ENCODE measurements around the gene RBM4B. TPM values are rescaled to one million over a fixed set of nuclear protein-coding genes. Genes with fewer than 3 reads are reported as not detected.
"Not testable (repeated sequence)": the region's sequence is repeated elsewhere in the genome, so short reads cannot be mapped to it uniquely, and the experiment has no call there.

The RBM4B gene, protein sequence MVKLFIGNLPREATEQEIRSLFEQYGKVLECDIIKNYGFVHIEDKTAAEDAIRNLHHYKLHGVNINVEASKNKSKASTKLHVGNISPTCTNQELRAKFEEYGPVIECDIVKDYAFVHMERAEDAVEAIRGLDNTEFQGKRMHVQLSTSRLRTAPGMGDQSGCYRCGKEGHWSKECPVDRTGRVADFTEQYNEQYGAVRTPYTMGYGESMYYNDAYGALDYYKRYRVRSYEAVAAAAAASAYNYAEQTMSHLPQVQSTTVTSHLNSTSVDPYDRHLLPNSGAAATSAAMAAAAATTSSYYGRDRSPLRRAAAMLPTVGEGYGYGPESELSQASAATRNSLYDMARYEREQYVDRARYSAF
- 24.8 TPM for polyA plus RNA-seq (2013, experiment 1 of 2; ENCODE audit: insufficient read length)
- 25.1 TPM for polyA plus RNA-seq (2013, experiment 2 of 2; ENCODE audit: insufficient read length)

GRCh38 chr11:66677599-66678375, at the start of gene RBM4B:
Gene RBM4B (minus strand): TSS chr11:66677887. CDS start chr11:66677079, 808 bp downstream.
- peak; percentile 95 for DNase-seq

GRCh38 chr11:66725647-66726046, 48.0 kb upstream of the RBM4B start:
- peak; percentile 75 for DNase-seq

GRCh38 chr11:66725114-66725513, 47.4 kb upstream of the RBM4B start:
- no peak for DNase-seq

GRCh38 chr11:66724167-66724566, 46.5 kb upstream of the RBM4B start:
- DNase-seq = not testable (repeated sequence)

- no peak for DNase-seq
These were observed 46.0 kb upstream of the RBM4B start for GRCh38 chr11:66723693-66724092.

DNA sequence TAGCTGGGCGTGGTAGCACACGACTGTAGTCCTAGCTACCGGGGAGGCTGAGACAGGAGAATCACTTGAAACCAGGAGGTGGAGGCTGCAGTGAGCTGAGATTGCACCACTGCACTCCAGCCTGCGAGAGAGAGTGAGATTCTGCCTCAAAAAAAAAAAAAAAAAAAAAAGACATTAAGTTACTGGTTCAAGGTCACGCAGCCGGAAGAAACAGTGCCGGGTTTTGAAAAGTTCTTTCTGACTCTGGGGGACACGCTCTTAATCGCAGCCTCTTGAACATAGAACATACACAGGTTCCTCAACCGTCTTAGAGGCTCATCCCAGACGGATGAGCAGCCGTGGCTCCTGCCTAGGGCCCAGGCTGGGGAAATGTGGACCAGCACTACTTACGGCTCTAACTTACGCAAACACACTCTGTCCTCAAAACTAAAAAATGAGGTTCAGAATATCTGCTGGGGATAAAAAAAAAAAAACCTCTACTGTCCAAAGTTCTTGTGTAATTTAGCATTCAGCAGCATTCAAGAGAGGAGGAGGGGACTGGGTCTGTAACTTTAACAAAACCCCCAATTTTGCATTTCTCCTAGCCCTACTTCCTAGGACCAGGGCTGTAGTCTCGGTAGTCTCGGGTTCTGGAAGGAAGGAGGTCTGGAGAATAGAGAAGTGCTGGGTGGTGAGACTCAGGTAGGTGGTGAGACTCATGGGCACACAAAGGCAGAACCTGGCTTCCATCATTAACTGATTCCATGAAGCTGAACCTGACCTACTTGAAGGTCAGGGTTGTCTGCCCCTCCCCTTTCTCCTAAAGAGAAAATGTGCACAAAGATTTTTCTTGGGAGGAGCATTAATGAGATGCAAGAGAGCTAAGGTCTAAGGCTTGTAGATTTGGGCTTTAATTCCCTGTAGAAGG, 45.3 kb upstream of the RBM4B start:
- DNase-seq = no peak

DNA sequence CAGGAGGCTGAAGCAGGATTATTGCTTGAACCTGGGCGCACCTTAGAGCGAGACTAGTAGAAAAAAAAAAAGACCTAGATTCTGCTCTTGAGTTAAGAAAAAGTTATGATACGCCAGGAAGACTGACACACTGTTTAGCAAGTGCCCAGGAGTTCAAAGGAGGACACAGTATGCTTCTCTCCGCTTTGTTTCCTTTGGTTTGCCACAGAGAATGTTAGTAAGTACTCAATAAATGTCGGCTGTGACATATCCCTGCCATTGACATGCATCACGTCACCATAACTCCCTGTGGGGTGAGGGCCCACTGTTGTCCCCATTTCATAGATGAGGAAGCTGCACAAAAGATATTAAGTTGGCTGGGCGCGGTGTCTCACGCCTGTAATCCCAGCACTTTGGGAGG, 44.3 kb upstream of the RBM4B start:
- no peak for DNase-seq

- DNase-seq = no peak
These were observed 43.3 kb upstream of the RBM4B start for GRCh38 chr11:66720899-66721470.

GRCh38 chr11:66720223-66720898, 42.7 kb upstream of the RBM4B start:
- peak; percentile 28 for DNase-seq

- DNase-seq = no peak
These were observed 41.6 kb upstream of the RBM4B start for GRCh38 chr11:66719111-66719872.

DNA sequence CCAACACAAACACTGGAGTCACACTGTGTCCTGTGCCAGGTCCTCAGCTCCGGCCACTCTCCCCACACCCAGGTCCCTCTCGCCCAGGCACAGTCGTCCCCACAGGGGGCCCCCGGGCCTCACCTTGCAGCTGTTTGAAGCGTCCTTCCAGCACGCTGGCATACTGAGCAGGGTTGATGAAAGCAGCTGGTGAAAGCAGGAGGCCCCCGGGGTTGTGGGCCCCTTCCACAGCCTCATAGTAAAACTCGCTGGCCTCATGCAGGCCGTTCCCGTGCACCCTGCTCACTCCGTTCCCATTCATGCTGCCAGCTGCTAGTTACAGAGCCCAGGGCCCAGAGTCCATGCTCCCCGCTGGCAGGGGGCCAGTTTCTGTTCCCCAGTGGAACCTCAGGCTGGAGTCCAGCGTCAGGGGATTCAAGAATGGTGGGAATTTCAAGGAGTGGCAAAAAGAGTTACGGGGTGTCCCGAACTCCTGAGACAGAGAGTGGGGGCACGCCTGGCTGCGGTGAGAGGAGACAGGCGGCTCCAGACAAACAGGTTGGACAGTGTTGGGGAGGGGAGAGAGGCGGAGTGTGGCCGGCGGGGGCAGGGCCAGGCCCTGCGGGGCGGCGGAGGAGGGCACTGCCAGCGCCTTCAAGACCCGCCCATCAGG, 40.8 kb upstream of the RBM4B start:
- DNase-seq = no peak

DNA sequence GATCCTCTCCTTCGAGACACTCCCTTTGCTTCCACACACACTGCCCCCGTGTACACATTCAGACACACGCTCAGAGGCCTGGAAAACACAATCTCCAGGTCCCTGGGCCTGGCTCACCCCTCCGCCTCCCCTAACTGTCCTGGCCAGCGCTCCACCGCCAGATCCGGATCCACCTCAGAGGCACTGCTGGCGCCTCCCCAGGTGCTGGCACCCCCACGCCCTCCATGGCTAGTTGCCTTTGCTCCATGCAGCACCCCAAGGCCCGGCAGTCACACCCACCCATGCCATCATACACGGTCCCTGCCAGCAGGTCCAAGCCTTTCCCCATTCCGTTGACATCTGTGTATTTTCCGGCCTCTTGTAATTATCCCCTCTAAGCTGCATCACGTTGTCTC, 40.2 kb upstream of the RBM4B start:
- no peak for DNase-seq

DNA sequence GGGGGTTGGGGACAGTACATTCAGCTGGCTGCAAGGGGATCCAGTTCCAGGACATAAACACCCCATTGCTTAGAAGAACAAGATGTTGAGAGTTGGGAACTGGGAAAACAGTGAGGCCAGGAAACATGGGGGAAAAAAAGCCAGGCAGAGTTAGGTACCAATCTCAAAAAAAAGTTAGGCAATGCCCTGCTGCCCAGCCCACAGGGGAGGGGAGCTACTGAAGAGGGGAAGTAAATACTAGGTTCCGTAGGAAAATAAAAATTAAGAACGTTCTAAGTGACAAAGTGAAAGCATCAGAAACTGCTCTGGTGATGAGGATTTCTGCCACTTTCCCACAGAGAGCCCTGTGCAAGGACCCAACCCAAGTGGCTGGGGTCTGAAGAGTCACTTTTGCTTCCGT, 39.3 kb upstream of the RBM4B start:
- no peak for DNase-seq

DNA sequence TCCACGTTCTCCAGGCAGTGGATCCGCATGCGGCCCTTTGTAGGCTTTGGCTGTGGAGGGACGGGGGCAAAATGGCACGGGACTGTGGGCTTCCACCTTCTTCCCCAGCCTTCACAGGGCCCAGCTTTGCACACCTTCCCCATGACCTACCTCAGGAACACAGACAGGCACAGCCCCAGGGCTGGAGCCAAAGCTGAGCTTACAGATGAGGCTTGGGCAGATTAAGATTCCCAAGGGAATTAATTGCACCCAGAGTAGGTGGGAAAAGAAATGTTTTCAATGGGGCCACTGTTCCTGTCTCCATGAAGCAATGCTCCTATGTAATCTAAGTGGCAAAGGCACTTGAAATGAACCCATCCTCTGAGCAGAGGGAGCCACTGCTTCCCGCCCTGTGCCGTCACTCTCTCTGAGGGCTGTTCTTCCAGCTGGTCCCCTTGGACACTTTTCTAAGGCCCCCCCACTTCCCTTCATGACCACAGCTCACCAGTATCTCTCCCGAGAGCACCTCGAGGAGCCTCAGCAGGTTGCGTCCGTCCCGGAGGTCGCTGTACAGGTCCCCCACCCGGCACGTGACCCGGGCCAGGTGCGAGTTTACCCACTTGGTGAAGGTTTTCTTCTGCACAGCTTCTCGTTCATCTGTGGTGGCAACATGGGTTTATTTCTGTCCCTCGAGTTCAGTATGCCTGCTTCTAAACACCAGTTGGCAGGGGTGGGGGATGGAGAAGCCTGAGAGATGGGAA, 37.8 kb upstream of the RBM4B start:
- DNase-seq = no peak

DNA sequence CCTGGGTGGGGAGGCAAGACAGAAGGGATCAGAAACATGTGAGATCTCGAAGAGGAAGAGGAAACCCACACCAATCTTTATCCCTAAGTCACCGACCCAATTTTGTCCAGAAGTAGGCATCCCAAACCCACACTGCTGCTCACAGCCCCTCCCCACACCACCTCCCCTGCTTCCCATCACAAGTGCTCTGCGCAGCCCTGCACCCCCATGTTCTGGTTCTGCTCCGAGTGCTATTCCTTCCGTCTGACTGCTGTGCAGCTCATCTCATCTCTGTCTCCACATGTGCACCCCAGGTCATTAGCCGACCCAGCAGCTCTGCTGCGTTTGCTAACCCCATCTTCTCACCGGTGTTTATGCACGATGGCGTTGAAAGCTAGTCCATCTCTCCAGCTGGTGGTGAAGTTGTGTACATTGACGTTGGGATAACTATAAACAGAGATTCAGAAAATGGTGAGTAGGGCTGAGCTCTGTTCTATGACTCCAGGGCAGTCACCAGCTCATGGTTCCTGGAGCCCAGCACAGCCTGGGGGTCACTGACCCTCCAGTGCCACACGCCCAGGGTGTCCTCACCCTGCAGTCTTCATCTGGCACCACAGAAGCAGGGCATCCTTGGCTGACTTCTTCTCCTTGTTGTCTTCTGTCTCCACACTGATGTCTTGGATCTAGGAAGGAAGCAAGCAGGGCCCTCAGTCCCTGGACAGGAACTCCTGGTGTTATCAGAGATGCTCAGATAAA, 36.2 kb upstream of the RBM4B start:
- DNase-seq = no peak

DNA sequence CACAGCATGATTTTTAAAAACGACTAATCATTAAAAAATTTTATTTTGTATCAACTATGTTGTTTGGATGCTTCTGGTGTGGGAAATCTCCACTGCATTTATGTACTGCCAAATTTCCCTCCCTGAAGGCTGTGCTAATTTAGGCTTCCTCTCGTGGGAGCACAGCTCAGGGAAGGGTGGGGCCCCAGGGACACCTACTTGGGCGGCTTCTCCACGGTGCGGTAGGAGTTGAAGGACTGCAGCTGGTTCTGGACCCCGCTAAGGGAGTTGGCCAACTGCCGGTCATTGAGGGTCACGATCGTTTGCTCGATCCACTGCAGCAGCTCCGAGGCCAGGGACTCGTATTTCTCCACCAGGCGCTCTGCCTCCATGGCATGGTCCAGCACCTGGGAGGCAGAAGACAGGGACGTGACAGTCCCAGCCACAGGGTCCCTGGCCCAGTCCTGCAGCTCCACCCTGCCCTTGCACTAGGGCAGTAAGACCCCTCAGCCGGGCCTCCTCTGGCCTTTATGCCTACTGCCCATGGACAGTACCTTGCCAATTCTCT, 32.8 kb upstream of the RBM4B start:
- no peak for DNase-seq

GRCh38 chr11:66708701-66709100, 31.0 kb upstream of the RBM4B start:
- no peak for DNase-seq

DNA sequence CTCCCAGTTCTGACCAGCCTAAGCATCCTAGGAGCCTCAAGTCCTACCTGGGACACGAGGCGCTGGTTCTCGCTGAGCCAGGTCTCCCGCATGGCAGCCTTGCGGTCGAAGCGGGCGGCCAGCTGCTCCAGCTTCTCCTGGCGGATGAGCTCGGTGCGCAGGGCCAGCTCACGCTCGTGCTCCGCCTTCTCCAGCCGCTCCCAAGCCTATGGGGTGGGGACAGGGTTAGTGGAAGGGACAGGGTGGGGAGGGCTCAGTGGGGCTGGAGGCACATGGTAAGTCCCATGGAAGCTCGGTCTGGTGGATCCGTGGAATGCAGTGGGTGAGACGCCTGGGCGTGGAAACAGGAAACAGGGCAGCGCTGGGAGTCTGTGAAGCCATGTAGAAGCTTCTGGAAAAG, 30.4 kb upstream of the RBM4B start:
- no peak for DNase-seq

- DNase-seq = no peak
These were observed 29.8 kb upstream of the RBM4B start for GRCh38 chr11:66707486-66707885.

Data from fibroblast of skin of abdomen (primary cell).